HEK293T (cell line): ENCODE results near the gene TNFRSF13B.

Experiments
- FOXM1 ChIP-seq: fragments of 450-650 bp; IDR thresholded peaks from 2 replicates; pipeline ENCODE4 v1.6.1; 2017; ENCODE audit warnings: mild to moderate bottlenecking, borderline replicate concordance
- HDGF ChIP-seq: fragments of 450-650 bp; IDR thresholded peaks from 2 replicates; pipeline ENCODE4 v1.6.1; 2017; ENCODE audit warnings: antibody characterized with exemption, borderline replicate concordance
- LEF1 ChIP-seq: fragments of 450-650 bp; IDR thresholded peaks from 2 replicates; pipeline ENCODE4 v1.6.1; 2017; ENCODE audit warnings: mild to moderate bottlenecking, borderline replicate concordance
- NFRKB ChIP-seq: fragments of 450-650 bp; IDR thresholded peaks from 2 replicates; pipeline ENCODE4 v1.6.1; 2016; ENCODE audit warnings: mild to moderate bottlenecking, moderate library complexity
- SUZ12 ChIP-seq: fragments of 450-650 bp; IDR thresholded peaks from 2 replicates; pipeline ENCODE4 v1.6.1; 2016; ENCODE audit warnings: mild to moderate bottlenecking

DNA sequence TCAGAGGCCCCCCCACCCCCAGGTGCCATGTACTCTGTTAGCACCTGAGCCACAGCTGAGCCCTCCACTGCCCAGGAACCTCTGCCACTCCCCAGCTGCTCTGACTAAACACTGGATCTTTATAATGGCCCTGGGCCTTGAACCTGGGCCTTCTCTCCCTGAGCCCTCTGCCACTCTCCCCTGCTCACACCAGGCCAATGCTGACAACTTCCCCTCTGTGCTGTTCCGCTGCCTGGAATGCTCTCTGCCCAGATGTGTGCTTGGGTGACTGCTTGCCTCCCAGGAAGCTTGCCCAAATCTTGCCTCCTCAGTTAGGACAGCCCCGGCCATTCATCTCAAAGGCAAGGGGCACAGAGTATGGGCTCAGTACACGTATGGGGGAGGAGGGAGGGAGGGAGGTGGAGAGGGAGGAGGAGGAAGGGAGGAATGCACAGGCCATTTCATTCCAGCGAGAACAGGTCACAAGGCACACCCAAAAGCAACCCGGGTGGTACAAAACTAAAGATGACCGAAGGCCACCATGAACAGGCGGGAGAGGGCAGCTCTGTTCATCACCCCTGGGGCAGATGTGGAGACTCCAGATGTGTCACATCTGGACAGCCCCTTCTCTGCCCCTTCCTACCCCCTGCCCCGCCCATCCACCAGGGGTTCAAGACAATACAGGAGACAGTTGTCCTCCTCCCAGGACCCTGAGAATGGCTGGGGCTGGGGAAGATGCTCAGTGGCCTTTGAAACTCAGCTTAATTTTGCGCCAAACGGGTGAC, 15.3 kb upstream of the TNFRSF13B start:
- TF ChIP-seq LEF1 (no peak), HDGF (no peak), SUZ12 (no peak), FOXM1 (no peak), NFRKB (no peak)
